A673 (cell line): Measurements from ENCODE around the gene CDC42EP4. TPM values are rescaled to one million over a fixed set of nuclear protein-coding genes. Genes with fewer than 3 reads are reported as not detected.
A peak's percentile ranks its signal among the peaks of the same experiment; 100 is the strongest.

Source experiments
- BruUV-seq: library from RNA; stranded (reverse); fragments of 400-500 nt; replicated peaks from 2 replicates; lab custom pipeline; 2021; lab: Mats Ljungman, UMichigan
- CTCF ChIA-PET: fragments of 300-600 bp; sonication (Branson Sonifier 250); formaldehyde crosslinking; loops from one replicate; lab custom pipeline; 2022; ENCODE audit warnings: antibody characterized with exemption; lab: Charles Lee
- POLR2A ChIA-PET: fragments of 300-600 bp; sonication (Branson Sonifier 250); formaldehyde crosslinking; loops from one replicate; lab custom pipeline; 2022; ENCODE audit warnings: antibody characterized with exemption; ENCODE audit not compliant: low non-redundant PET; lab: Charles Lee
- DNase-seq: peaks from one replicate; pipeline ENCODE4 v3.0.0-alpha.2; 2015; ENCODE audit warnings: low spot score
- H3K27ac ChIP-seq: fragments of 200-600 bp; sonication (generic); 2 replicates; pipeline ENCODE4 v1.5.1; 2016; ENCODE audit warnings: mixed run types, low read depth, mild to moderate bottlenecking, mixed read lengths, antibody characterized with exemption, low read length; ENCODE audit not compliant: poor library complexity, severe bottlenecking
- H3K27me3 ChIP-seq: fragments of 200-600 bp; sonication (generic); replicated peaks from 2 replicates; pipeline ENCODE4 v1.6.1; 2017; ENCODE audit warnings: mixed run types, low read depth, mild to moderate bottlenecking, mixed read lengths, antibody characterized with exemption, low read length; ENCODE audit not compliant: insufficient read depth, poor library complexity
- H3K36me3 ChIP-seq: fragments of 200-600 bp; sonication (generic); 2 replicates; pipeline ENCODE4 v1.6.1; 2016; ENCODE audit warnings: mixed run types, mild to moderate bottlenecking, mixed read lengths, antibody characterized with exemption, low read length; ENCODE audit not compliant: insufficient read depth, poor library complexity, severe bottlenecking
- H3K4me1 ChIP-seq: fragments of 200-600 bp; sonication (generic); 2 replicates; pipeline ENCODE4 v1.6.1; 2017; ENCODE audit warnings: mixed run types, mild to moderate bottlenecking, mixed read lengths, antibody characterized with exemption, low read length; ENCODE audit not compliant: insufficient read depth, poor library complexity, severe bottlenecking
- H3K4me3 ChIP-seq: fragments of 200-600 bp; sonication (generic); 2 replicates; pipeline ENCODE4 v1.5.1; 2016; ENCODE audit warnings: low read depth, mixed run types, mild to moderate bottlenecking, mixed read lengths, low read length; ENCODE audit not compliant: poor library complexity, severe bottlenecking
- H3K9me3 ChIP-seq: fragments of 200-600 bp; sonication (generic); 2 replicates; pipeline ENCODE4 v1.6.1; 2016; ENCODE audit warnings: mixed run types, low read depth, mild to moderate bottlenecking, mixed read lengths, antibody characterized with exemption, low read length; ENCODE audit not compliant: poor library complexity, severe bottlenecking
- CTCF ChIP-seq: fragments of 300-800, 200-600 bp; sonication (generic); conservative IDR thresholded peaks from 2 replicates; pipeline ENCODE4 v1.5.1; 2017; ENCODE audit warnings: low read depth, mild to moderate bottlenecking, antibody characterized with exemption, low read length, moderate library complexity, mixed read lengths
- EZH2 ChIP-seq: fragments of 200-600 bp; sonication (generic); IDR thresholded peaks from 2 replicates; pipeline ENCODE4 v1.6.1; 2017; ENCODE audit warnings: borderline replicate concordance, low read depth, mild to moderate bottlenecking, mixed read lengths, antibody characterized with exemption, low read length; ENCODE audit not compliant: poor library complexity, severe bottlenecking
- intact Hi-C: fragments of 100-400 bp; cut with micrococcal nuclease; formaldehyde crosslinking; loops from one replicate; pipeline ENCODE4 v1.10.0; 2022; ENCODE audit not compliant: unreplicated experiment
- total RNA-seq: library from RNA; stranded (reverse); gene quantifications from 2 replicates; pipeline ENCODE4 v1.2.3, GENCODE V29; 2021

The CDC42EP4 gene
- total RNA-seq, 1 experiment from 2014 or later, result 37.5 TPM

- peak overlapping the region; percentile 74 for H3K27ac ChIP-seq
- TF ChIP-seq EZH2 (no peak), CTCF (no peak)
- DNase-seq, result no peak
- ChIA-PET POLR2A (no interaction called here), CTCF (interaction anchor here (1.7 kb wide), 1 partner anchor 33 kb away, joined by 6 read pairs; the partner anchor contains the start of gene CDC42EP4)
- no peaks in the 10 kb centered on the region for H3K36me3 ChIP-seq
- intact Hi-C loops, result loop anchor here (2.0 kb wide), 1 partner anchor 33 kb away; no protein-coding TSS in a partner anchor
- no TSS peak for BruUV-seq
- no peaks in the 10 kb centered on the region for H3K27me3 ChIP-seq
- H3K4me3 ChIP-seq, result no peak overlapping the region
- H3K9me3 ChIP-seq, result no peaks in the 10 kb centered on the region
- peaks cover 34% of the 10 kb centered on the region for H3K4me1 ChIP-seq
These were observed 32.1 kb upstream of the CDC42EP4 start for GRCh38 chr17:73343739-73344454.

GRCh38 chr17:73343168-73343634 lies 31.4 kb upstream of the CDC42EP4 start:
- TF ChIP-seq CTCF (no peak), EZH2 (no peak)
- DNase-seq, result peak; percentile 91
- CTCF ChIA-PET, result interaction anchor here (1.7 kb wide), 1 partner anchor 32 kb away, joined by 6 read pairs; the partner anchor contains the start of gene CDC42EP4
- BruUV-seq, result no TSS peak
- Histone ChIP-seq H3K4me3 (no peak overlapping the region), H3K36me3 (no peaks in the 10 kb centered on the region), H3K27me3 (no peaks in the 10 kb centered on the region), H3K27ac (peak overlapping the region; percentile 74), H3K9me3 (no peaks in the 10 kb centered on the region), H3K4me1 (peaks cover 34% of the 10 kb centered on the region)
- POLR2A ChIA-PET, result interaction anchor here (0.5 kb wide), 1 partner anchor 96 kb away, joined by 4 read pairs; no protein-coding TSS in a partner anchor
- intact Hi-C loops, result loop anchor here (2.0 kb wide), 1 partner anchor 32 kb away; no protein-coding TSS in a partner anchor

- TF ChIP-seq EZH2 (no peak), CTCF (no peak; the same call in 1 of the 2 replicates)
- peaks cover 34% of the 10 kb centered on the region for H3K4me1 ChIP-seq
- intact Hi-C loops, result loop anchor here (2.0 kb wide), 1 partner anchor 32 kb away; no protein-coding TSS in a partner anchor
- no TSS peak for BruUV-seq
- no peak overlapping the region for H3K4me3 ChIP-seq
- no peaks in the 10 kb centered on the region for H3K9me3 ChIP-seq
- peak overlapping the region; percentile 74 for H3K27ac ChIP-seq
- POLR2A ChIA-PET, result interaction anchor here (0.5 kb wide), 1 partner anchor 96 kb away, joined by 4 read pairs; no protein-coding TSS in a partner anchor
- DNase-seq, result peak; percentile 82
- H3K36me3 ChIP-seq, result no peaks in the 10 kb centered on the region
- CTCF ChIA-PET, result interaction anchor here (0.6 to 1.7 kb wide), 2 partner anchors 31 to 618 kb away, joined by 3 to 6 read pairs; partner anchors contain the start of gene CDC42EP4
- no peaks in the 10 kb centered on the region for H3K27me3 ChIP-seq
These were observed 30.9 kb upstream of the CDC42EP4 start for GRCh38 chr17:73342541-73343167.
